Measurements from ENCODE around the gene IFT57. TPM values are rescaled to one million over a fixed set of nuclear protein-coding genes. Genes with fewer than 3 reads are reported as not detected.

The IFT57 gene
- total RNA-seq, 1 donor from 2014 or later, result 63.8 TPM

DNA sequence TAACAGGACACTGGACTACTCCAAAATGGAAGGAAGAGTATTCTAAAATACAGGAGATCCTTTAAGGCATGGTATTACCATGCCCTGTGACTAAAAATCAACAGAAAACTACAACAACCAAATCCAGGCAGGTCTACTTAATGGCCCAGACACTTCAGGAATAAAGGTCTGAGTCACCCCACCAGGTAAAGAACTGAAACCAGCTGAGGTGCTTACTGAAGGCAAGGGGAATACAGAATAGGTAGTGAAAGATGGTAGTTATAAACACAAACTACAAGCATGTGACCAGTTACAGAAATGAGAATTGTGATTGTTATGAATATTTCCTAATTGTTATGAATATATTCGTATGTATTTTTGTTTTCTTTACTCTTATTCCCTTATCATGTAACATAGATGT is 13.4 kb downstream of the IFT57 start:
- H3K9me3 Mint-ChIP-seq (ENCODE audit: low read depth), result no peaks in the 10 kb centered on the region
- H3K36me3 Mint-ChIP-seq (ENCODE audit: insufficient read depth), result peaks cover 41% of the 10 kb centered on the region
- H3K27me3 Mint-ChIP-seq, result no peaks in the 10 kb centered on the region
- no peak overlapping the region for H3K4me3 Mint-ChIP-seq (ENCODE audit: low read depth)
- no peak for DNase-seq (ENCODE audit: low spot score, unreplicated experiment)
- peaks cover 5% of the 10 kb centered on the region for H3K4me1 Mint-ChIP-seq (ENCODE audit: low read depth)
- H3K27ac Mint-ChIP-seq, result no peak overlapping the region
- TF ChIP-seq, protein P1, sequence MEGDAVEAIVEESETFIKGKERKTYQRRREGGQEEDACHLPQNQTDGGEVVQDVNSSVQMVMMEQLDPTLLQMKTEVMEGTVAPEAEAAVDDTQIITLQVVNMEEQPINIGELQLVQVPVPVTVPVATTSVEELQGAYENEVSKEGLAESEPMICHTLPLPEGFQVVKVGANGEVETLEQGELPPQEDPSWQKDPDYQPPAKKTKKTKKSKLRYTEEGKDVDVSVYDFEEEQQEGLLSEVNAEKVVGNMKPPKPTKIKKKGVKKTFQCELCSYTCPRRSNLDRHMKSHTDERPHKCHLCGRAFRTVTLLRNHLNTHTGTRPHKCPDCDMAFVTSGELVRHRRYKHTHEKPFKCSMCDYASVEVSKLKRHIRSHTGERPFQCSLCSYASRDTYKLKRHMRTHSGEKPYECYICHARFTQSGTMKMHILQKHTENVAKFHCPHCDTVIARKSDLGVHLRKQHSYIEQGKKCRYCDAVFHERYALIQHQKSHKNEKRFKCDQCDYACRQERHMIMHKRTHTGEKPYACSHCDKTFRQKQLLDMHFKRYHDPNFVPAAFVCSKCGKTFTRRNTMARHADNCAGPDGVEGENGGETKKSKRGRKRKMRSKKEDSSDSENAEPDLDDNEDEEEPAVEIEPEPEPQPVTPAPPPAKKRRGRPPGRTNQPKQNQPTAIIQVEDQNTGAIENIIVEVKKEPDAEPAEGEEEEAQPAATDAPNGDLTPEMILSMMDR (IDR thresholded peaks at IDR 0.05; ENCODE audit: unreplicated experiment), result no peak

DNA sequence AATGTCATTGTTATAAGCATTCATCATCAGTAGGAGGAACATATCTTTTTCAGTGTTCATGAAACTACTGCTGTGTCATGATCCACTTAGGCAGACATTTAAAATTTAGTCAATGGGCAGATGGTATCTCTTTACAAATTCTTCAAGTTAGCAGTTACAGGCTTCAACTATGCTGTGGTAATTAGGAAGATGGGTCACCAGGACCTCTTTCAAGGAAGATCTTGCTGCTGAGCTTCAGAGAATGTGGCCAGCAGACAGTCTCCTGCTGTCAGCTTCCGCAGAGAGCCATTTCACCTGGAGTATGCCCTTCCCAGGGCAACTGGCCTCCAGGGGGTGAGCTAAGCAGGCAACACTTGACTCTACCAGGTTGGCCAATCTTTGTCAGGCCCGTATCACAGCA is 19.4 kb downstream of the IFT57 start:
- no peak for DNase-seq (ENCODE audit: low spot score, unreplicated experiment)

DNA sequence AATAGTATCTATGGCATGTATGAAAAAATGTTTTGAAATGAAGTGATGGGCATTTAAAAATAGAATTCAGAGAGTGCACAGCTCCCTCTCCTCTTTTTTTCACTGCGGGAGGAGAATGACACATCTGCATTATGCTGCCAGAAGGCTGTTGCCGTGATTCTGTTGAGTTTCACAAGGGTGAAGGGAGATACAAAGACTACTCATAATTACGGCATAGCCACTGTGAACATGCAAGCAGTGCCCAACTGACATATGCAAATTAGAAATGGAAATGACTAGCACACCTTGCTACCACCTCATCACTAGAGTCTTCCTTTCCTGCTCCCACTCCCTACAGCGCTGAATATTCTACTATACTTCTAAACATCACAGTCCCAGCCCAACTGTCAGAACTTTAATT is 20.1 kb downstream of the IFT57 start:
- Mint-ChIP-seq H3K27ac (no peak overlapping the region), H3K36me3 (ENCODE audit: insufficient read depth) (peaks cover 14% of the 10 kb centered on the region), H3K4me3 (ENCODE audit: low read depth) (no peak overlapping the region), H3K9me3 (ENCODE audit: low read depth) (no peaks in the 10 kb centered on the region), H3K4me1 (ENCODE audit: low read depth) (peaks cover 2% of the 10 kb centered on the region), H3K27me3 (no peaks in the 10 kb centered on the region)
- TF ChIP-seq, protein P1 (IDR thresholded peaks at IDR 0.05; ENCODE audit: unreplicated experiment), result no peak
- no peak for DNase-seq (ENCODE audit: low spot score, unreplicated experiment)

More for the DNA sequence above, 19.4 kb downstream of the IFT57 start:
- Mint-ChIP-seq H3K27me3 (no peaks in the 10 kb centered on the region), H3K4me1 (ENCODE audit: low read depth) (peaks cover 2% of the 10 kb centered on the region), H3K9me3 (ENCODE audit: low read depth) (no peaks in the 10 kb centered on the region), H3K27ac (no peak overlapping the region), H3K36me3 (ENCODE audit: insufficient read depth) (peaks cover 16% of the 10 kb centered on the region), H3K4me3 (ENCODE audit: low read depth) (no peak overlapping the region)
- TF ChIP-seq, protein P1 (IDR thresholded peaks at IDR 0.05; ENCODE audit: unreplicated experiment), result no peak

DNA sequence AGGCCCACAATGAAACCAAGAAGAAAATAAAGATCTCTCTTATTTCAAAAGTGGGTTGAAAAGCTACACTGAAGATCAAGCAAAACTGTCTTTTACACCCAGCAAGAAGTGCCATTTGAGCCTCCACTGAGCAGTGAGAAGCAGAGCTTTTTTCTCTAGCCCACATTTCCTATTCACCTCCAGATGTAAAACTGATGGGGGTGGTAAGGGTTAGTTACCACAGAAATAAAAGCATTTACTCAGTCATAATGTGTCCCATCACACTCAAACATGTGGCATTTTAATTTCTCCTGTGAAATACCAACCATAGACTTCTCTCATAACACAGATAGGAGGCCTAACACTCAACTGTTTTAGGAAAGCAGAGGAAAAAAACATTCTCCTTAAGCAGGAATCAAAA is 21.0 kb downstream of the IFT57 start:
- Mint-ChIP-seq H3K4me3 (ENCODE audit: low read depth) (no peak overlapping the region), H3K27ac (no peak overlapping the region), H3K36me3 (ENCODE audit: insufficient read depth) (peaks cover 11% of the 10 kb centered on the region), H3K27me3 (no peaks in the 10 kb centered on the region), H3K4me1 (ENCODE audit: low read depth) (peaks cover 2% of the 10 kb centered on the region), H3K9me3 (ENCODE audit: low read depth) (peaks cover under 1% of the 10 kb centered on the region)
- TF ChIP-seq, protein P1 (IDR thresholded peaks at IDR 0.05; ENCODE audit: unreplicated experiment), result no peak
- no peak for DNase-seq (ENCODE audit: low spot score, unreplicated experiment)

DNA sequence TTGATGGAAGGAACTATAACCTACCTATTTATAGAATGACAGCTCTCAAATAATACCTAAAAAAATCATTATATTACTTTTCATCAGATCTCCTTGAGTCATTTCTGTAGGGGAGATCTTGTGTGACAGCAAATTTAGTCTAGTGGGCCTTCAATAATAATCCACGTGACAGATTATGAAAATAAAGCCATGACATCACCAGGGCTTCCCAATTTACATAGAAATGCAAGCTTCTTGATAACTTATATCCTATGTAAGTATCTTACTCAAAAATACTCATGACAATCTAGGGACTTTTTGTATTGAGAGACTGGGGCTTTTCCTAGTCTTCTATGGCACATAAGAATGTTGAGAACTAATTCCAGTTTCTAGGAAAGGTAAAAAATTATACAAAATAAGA is 21.6 kb downstream of the IFT57 start:
- no peak for DNase-seq (ENCODE audit: low spot score, unreplicated experiment)
- Mint-ChIP-seq H3K4me3 (ENCODE audit: low read depth) (no peak overlapping the region), H3K9me3 (ENCODE audit: low read depth) (peaks cover 5% of the 10 kb centered on the region), H3K27ac (no peak overlapping the region), H3K27me3 (no peaks in the 10 kb centered on the region), H3K4me1 (ENCODE audit: low read depth) (peaks cover 2% of the 10 kb centered on the region), H3K36me3 (ENCODE audit: insufficient read depth) (peaks cover 15% of the 10 kb centered on the region)
- TF ChIP-seq, protein P1 (IDR thresholded peaks at IDR 0.05; ENCODE audit: unreplicated experiment), result no peak
